ENCODE results near the gene CCP110.
"Not testable (repeated sequence)": the region's sequence is repeated elsewhere in the genome, so short reads cannot be mapped to it uniquely, and the experiment has no call there.

CCP110 gene

DNA sequence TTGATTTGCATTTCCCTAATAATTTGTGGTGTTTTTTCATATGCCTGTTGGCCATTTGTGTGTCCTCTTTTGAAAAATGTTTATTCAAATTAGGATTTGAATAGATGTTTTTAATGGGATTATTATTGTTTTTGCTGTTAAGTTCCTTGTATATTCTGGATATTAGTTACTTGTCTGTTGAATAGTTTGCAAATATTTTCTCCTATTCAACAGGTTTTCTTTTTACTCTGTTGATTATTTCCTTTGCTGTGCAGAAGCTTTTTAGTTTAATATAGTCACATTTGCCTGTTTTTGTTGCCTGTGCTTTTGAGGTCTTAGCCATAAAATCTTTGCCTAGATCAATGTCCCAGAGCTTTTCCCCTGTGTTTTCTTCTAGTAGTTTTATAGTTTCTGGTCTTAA is 11.4 kb upstream of the CCP110 start:
- DNase-seq: no peak

DNA sequence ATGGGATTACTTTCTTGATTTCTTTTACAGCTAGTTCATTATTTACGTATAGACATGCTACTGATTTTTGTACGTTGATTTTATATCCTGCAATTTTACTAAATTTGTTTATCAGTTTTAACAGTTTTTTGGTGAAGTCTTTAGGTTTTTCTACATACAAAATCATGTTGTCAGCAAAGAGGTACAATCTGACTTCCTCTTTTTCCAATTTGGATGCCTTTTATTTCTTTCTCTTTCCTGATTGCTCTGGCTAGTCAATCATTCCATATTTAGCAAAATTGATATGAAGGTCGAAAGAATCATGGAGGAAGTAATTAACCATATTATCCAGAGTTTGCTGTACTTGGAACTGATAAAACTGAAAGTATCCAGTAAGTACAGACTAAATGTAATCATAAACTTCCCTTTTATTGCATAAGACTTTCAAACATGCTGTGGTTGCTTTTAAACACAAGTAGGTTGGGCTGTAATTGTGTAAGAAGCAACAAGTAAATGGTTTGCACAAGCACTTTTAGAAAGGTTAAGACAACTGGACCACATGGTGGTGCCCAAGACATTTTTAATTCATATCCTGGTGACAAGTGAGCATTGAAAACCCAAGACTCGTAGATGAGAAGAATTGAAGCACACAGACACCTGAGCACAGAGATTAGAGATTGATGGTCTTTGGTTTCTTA is 10.2 kb upstream of the CCP110 start:
- DNase-seq: peak; percentile 78 to 84

DNA sequence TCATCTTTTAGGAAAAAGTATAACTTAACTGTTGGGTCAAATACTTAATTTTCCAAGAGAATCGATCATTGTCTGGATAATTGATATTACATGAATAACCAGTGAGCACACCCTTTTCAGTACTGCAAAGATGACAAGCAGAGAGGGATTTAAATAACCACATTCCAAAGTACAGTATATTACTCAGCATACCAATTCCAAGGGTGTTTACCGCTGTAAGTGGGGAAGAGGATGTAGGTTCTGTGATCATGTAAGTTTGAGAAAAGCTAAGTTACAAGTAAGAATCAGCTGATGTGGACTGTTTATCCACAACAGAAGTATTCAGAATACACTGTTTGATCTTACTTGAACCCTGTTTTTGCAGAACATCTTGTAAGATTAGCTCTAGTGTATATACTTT is 8.0 kb upstream of the CCP110 start:
- no peak for DNase-seq

DNA sequence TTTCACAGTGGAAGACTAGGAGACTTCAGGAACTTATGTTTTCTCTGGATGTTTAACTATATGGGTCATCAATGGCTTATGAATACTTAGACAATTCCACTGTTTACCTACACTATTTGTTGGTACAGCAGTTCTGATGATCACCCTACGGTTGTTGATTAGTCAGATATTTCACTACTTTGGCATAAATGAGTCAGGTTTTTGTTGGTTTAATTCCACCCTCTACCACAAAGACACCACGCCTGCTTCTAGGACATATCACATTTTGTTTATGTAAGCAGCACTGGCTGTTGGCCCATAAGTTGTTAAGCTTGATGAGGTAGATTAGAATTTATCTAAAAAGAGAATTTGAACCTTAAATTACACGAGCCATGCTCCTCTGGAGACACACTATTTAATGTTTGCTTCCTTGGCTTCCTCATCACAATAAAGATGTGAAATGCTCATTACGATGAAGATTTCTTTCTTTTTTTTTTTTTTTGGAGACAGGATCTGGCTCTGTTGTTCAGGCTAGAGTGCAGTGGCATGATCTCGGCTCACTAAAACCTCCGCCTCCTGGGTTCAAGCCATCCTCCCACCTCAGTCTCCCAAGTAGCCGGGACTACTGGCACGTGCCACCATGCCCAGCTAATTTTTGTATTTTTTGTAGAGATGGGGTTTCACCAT is 6.2 kb upstream of the CCP110 start:
- DNase-seq: no peak

DNA sequence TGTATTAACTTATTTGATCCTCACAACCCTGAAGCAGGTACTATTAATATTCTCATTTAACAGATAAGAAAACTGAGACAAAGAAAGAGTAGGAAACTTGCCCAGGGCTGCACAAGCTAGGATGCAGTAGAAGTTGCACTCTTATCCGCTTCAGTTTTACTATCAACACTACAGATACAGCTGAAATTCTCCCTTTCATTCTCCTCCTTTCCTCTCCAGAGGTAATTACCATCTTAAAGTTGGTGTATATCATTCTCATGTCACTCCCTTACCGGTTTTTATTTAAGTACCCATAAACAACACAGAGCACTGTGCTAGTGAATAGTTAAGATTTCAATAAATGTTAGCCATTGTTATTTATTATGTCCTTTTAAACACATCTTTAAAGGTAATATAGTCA is 5.4 kb upstream of the CCP110 start:
- DNase-seq: no peak

DNA sequence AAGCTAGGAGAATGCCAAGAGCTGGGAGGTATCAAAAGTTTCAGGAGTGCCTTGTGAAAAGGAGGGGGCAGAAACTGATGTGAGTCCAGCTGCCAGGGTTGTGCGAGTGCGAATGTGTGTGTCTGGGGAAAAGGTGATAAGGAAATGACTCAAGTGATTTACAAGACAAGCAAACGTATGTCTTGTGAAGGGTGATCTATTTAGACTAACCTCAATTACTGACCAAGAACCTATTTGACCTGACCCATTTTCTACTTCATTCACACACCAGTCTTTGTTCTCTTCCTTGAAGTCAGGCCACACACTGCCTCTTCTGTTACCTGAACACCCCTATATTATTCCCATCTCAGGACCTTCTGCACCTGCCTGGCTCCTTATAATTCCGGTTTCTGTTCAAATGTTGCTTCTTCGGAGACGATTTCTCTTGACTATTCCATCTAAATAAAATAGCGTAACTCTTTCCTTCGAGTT is 2.8 kb upstream of the CCP110 start:
- DNase-seq: no peak

DNA sequence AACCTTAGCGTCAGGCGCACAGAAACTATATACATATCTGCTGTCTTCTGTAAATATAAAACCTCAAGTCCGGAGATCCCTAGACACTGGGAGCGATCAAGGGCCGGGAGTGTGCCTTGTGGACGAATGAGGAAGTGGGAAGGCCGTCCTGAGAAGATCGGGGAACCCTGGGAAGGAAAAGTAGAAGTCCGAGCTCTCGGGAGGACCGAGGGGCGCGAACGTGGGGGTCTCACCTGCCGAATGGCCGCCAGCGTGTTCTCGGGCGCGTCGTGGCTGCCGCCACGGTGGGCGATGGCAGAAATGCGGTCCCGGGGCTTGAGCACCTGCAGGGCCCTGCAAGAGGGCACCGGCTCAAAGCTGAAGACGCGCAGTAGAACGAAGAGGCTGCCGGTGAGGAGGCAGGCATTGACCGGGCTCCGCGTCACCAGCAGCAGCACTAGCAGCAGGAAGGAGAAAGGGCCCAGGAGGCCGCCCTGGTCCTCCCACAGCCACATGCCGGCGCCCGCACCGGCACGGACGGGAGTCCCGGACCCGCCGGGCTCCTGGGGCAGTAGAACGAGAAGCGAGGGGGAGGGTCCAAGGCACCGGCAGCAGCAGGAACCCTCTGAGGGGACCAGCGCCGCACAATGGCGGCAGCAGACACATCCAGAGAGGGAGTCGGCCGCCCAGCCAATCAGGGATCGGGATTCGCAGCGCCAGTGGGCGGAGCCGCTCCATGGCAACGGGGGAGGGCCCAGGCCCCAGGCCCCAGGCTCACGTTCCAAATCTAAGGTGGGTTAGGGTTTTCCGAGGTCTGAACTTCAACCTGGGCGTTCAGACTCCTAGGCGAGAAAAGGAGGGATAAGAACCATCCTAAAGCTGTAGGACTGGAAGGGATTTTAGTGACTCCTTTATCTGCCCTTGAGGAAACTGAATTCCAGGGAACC is 2.0 kb upstream of the CCP110 start, which contains the start of gene GDE1:
Gene GDE1, minus strand, starts transcription at position 628 of the 926 bp plus-strand sequence. Its CDS starts 134 bp downstream, at position 494.
- DNase-seq: peak; percentile 64 to 76

DNA sequence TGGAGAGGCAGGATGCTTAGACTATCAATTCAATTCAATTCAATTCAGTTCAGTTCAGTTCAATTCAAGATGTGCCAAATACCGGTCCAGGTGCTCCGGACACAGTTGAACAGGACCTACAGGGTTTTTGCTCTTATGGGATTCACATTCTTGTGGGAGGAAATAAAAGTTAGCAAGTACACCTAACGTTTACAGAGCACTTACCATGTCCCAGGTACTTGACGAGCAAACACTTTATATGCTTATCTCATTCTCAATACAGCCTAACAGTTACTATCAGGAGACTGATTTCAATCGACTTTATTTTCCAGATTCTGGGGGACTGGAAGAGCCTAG is 1.4 kb upstream of the CCP110 start:
- DNase-seq: no peak

DNA sequence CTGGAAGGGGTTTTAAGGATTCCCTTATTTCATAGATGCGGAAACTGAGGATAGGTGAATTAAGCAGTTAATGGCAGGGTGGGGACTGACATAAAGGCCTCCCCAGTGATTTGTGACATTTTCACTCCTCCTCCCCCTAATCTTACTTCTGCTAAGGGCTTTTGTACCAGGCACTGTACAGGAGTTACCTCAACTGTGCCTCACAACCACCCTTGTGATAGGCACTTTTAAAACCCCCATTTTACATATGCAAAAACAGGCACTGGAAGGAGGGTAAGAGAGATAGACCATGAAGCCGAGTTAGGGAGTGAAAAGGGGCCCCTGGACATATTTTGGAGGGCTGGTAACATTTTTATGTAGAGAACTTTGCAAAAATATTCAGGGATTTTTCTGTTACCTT is 982 bp upstream of the CCP110 start:
- no peak for DNase-seq

DNA sequence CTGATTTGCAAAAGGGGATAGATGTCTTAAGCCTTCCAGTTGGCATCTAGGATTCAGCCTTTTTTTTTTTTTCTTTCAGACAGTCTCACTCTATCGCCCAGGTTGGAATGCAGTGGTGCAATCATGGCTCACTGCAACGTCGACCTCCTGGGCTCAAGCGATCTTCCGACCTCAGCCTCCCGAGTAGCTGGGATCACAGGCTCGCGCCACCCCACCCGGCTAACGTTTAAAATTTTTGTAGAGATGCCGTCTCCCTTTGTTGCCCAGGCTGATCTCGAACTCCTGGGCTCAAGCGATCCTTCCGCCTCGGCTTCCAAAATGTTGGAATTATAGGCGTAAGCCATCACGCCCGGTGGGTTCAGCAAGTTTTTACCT is 571 bp upstream of the CCP110 start:
- DNase-seq: no peak

DNA sequence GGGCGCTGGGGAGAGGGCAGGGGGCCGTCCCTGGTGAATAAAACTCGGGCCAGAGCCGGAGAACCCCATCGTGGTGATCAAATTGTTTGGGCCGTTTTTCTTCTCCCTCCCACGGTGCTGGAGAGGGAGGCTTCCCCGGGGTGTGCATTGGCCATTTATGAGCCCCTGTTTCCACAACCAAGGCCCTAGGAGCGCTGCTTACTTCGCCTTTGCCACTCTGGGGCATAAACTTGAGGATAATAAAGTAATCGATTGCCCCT is 544 bp downstream of the CCP110 start:
- DNase-seq: no peak

DNA sequence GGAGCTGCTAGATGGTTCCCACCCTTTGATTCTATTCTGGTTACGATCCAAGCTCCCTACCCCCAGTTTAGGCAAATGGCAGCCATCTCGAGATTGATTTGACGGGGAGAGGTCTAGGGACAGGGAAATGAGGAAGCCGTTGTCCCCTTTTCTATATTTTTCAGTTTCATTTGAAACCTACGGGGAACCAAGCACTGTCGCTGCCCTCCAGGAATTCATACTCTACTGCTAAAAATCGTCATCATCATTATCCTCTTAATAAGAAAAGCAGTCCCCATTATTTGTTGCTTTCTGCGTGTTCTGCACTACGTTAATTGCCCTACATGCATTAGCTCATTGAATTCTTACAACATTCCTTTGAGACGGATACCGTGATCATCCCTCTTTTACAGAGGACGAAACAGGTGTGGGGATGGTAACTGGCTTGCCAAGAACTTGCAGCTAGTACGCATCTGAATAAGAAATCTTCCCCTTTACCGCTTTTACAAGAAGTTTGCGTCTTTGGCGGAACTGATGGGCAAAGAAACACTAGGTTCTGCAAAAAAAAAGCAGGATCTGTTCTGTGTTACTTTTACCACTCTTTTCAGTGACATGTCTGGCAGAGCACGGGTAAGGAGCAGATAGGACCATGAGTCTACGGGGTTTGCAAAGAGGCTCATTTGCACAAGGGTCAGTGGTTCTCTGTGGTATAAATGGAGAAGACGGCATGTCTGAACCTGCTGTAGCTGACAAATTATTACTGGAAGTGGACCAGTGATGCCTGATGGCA is 1.1 kb downstream of the CCP110 start:
- DNase-seq: peak; percentile 31 to 58

DNA sequence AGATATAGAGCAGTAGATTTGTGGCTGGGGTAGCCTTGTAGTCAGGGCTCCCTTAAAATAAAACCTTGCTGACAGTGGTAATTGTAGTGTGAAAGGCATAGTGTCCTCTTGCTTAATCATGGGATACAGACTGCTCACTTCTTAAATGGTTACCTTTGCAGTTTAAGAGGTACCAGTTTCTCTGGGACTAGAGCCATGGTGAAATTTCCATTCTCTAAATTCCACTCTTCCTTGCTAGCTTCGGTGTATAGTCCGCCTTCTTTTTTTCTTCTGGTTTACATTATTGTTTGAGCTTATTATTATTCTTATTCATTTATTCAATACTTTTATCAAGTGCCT is 1.6 kb downstream of the CCP110 start:
- no peak for DNase-seq

DNA sequence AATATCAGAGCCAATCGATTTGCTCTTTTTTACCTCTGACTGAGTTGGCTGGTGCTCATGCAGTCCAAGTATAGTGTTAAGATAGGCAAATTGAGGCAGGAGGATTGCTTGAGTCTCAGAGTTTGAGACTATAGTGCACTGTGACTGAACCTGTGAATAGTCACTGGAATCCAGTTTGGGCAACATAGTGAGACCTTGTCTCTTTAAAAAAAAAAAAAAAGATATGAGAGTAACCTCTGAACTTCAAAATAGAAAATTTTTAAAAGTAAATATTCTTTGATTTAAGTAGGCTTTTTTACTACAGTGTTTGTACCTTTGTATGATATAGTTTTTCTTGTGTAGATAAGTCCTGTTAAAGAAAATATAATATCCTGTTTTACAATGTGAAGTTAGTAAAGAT is 3.4 kb downstream of the CCP110 start:
- DNase-seq: no peak

DNA sequence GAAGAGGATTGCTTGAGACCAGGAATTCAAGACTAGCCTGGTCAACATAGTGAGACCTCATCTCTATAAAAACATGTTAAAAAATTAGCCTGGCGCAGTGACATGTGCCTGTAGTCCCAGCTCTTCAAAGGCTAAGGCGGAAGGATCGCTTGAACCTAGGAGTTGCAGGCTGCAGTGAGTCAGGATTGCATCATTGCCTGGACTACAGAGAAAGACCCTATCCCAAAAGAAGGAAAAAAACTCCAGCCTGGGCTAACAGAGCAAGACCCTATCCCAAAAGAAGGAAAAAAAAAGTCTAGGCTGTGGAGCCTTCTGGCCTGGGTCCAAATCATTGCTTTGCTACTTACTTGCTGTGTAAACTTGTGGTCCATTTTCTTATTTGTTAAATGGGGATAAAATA is 4.9 kb downstream of the CCP110 start:
- DNase-seq: no peak

DNA sequence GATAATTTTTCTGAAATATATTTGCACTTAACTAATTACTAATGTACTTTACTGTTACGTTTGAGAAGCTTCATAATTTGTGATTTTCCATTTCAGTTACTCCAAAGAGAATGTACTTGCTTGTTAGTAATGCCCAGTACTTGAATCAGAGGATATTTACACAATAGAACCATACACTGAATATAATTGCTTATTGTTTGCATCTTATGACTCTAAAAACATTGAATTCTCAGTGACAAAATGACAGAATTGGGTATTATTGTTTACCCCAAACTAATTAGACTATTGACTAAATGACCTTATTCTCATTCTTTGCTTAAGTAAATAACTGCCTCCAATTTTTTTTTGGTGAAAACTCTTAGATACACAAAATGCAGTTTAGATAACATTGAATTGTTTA is 8.9 kb downstream of the CCP110 start:
- no peak for DNase-seq

DNA sequence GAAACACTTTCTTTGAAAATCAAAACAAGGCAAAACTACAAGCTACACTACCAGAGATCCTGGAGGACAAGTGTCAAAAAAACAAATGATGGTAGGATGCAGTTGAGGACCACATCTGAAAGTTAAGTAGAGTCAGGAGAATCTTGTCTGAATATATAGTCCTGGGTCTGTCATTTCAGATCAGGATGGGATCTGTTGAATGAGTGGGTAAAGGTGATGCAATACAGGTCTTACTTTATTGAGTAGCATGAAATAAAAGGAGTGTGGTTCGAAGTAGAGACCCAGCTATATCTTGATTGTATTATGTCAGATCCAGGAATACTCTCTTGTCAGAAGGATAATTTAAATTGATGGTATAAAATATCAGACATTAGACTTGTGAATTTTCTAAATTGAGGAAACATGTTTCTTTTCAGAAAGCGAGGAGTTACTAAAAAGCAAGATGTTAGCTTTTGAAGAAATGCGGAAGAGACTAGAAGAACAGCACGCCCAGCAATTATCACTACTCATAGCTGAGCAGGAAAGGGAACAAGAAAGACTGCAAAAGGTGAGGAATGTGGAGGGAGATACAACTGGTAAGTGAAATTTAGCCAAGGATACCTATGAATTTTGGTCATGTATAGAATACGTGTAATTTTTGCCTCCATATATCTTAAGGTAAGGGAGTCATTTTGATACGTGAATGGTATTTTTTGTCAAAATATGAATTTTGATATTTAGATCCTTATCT is 16.7 kb downstream of the CCP110 start:
- DNase-seq: no peak

DNA sequence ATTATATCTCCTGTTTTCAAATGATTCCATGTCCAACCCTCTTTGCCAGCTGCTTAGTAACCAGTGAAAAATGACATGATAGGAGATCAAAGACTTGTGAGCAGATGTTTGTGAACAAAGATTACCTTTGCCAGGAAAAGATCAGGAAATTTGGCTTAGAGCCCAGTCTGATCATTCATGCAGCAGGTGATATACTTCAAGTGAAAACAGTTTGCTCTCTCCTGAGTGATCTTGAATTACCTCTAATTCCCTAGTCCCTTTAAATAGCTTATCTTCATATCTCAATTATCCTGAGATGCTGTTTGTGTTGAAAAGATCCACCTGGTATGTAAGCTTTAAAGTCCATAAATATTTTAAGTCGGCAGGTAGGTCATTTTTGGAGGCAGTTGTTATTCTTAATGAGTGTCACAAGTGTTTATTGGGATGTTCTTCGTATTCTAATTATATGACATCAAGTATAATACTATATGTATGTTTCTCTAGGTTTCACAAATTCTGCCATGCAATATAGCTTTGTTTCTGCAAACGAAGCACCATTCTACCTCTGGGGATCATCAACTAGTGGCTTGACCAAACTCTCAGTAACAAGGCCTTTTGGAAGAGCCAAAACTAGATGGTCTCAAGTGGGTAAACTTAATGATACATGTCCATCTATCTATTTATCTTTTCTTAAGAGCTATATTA is 18.5 kb downstream of the CCP110 start:
- DNase-seq: no peak

DNA sequence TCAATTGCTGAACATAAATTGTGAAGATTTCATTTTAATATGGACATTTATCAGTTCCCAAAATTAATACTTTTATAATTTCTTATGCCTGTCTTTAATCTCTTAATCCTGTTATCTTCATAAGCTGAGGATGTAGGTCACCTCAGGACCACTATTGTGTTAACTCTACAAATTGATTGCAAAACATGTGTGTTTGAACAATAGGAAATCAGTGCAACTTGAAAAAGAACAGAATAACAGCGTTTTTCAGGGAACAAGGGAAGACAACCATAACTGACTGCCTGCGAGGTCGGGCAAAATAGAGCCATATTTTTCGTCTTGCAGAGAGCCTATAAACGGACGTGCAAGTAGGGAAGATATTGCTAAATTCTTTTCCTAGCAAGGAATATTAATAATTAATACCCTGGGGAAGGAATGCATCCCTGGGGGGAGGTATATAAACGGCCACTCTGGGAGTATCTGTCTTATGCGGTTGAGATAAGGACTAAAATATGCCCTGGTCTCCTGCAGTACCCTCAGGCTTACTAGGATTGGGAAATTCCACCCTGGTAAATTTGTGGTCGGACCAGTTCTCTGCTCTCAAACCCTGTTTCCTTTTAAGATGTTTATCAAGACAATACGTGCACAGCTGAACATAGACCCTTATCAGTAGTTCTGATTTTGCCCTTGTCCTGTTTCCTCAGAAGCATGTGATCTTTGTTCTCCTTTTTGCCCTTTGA is 19.7 kb downstream of the CCP110 start:
- DNase-seq: not testable (repeated sequence)

DNA sequence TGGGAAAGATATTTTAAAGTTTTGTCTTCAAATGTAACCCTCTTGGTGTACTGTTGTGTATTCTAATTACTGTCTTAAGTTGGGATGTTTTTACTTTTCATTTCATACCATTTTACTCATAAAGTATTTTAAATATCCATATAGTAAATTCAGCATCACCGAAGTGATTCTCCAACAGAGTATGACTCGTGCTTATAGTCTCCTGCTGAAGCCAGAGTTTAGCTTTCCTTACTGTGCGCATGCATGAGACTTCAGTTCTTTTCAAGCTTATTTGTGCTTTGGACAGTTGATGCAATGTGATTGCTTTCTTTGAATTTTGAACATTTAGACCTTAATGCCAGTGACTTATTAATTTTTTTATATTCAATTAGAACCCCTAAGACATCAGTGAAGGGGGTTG is 24.4 kb downstream of the CCP110 start:
- no peak for DNase-seq

DNA sequence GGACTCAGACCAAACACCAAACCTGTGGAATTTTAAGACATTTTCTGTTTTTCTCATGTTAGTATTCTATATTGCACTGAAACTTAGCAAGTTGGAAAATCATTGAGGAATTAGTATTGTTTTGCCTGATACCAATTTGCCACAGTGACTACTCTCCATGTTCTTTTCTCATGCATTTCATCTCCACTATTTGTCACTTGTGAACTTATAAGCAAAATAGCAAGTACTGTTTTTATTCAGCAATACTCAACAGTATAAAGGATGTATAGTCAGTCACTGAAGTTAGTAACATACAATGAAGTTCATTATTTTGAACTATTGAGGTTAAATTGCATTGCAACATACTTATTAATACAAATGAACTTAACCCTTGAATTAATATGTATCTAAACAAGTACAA is 25.9 kb downstream of the CCP110 start:
- DNase-seq: no peak

All from AML-193 (cell line).